GM15510 (cell line): ENCODE results near the gene ELF1.

Source experiments
- POLR2A ChIP-seq: IDR thresholded peaks from 3 replicates; pipeline ENCODE4 v1.6.1; 2011; ENCODE audit warnings: borderline replicate concordance; ENCODE audit not compliant: insufficient read length; ENCODE audit errors: extremely low read depth

Gene ELF1

DNA sequence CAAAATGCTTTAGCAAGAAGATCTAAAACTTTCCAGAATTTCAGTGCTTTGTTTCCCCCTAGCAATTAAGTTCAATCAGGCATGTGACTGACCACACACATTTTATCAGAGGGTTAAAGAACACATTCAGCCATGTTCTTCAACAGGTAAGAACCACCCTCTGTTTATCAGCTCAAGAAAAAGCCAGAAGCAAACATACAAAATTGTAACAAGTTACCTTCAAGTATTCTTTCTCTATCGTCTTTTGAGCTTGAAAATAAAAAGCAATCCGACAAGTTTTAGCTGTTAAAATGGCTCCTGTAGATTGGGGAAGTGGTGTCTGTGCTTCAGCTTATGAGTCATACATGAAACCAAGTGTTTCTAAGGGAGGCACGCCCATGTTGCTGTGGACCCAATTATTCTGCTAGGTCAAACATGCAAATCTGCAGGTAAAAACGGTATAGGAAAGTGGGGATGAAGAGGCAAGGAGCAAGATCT lies at the start of gene ELF1:
Gene ELF1 (minus strand): TSS at position 306 of the 477 bp plus-strand sequence. CDS start 37,262 bp downstream, outside the sequence.
- TF ChIP-seq POLR2A: peak; percentile 47

DNA sequence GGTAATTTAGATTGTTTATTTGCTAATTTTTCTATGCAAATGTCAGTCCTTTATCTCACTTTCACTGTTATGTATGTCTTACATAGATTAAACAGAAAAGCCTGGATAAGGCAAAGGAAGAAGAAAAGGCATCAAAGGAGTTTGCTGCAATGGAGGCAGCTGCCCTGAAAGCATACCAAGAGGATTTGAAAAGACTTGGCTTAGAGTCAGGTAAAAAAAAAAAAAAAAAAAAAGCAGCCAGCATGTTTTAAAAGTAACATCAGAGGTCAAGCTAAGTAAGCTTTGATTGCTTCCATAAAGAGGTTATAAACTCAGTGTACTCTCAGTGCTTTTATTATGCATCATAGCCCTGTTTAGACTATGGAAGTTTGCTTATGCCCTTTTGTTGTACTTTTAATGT lies 46.0 kb upstream of the ELF1 start:
- TF ChIP-seq POLR2A: no peak

DNA sequence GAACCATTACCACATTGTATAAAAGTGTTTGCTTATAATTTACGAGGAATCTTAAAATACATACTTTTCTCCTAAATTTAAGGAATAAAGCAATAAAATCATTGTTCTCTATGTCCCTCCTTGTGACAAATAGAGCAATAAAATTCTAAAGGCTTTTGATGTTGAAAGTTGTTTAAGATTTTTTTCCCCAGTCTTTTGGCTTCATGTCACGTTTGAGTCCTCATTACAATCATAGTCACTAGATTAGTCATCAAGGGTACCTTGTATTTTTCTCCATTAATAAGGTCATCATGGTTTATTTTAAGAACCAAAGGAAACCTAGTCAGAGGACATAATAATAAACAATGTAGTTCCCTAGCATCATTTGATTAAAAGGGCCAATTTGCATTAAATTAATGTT lies 45.4 kb upstream of the ELF1 start:
- no peak for TF ChIP-seq POLR2A

DNA sequence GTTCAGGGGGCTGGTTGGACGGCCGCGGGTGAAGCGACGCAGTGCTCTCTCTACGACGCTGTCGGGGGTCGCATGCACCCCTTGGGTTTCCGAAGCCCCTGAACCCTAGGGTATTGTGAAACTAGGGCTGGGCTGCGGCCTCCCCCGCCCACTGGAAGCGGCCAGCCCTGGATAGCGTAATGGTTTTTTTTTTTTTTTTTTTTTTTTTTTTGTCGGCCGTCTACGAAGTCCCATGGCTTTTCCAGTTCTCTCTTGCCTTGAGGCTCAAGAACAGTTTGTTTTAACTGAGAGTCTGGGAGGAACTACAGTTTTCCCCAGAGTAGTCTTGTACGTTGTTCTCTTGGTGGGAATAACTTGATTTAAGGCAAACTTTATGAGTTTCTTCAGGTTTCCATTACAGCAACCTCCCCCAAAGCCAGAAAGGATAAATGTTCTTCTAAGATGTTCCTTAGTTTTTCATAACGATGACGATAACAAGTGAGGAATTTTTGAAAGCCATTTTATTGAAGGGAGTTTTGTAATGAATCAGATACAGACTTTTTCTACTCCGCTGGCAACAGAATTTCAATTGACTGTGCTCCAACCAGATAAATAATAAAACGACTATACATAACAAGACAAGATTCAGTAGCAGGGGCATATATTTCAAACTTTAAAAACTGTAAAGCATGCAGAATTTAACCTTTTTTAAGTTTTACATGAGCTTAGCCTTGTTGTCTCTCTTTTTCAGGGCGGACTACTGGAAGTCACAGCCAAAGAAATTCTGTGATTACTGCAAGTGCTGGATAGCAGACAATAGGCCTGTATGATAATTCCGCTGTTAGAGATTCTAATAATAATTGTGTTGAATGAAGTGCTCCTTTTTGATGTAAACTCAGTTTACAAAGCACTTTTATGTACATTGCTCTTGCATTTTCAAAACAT lies 43.1 kb upstream of the ELF1 start:
- no peak for TF ChIP-seq POLR2A

DNA sequence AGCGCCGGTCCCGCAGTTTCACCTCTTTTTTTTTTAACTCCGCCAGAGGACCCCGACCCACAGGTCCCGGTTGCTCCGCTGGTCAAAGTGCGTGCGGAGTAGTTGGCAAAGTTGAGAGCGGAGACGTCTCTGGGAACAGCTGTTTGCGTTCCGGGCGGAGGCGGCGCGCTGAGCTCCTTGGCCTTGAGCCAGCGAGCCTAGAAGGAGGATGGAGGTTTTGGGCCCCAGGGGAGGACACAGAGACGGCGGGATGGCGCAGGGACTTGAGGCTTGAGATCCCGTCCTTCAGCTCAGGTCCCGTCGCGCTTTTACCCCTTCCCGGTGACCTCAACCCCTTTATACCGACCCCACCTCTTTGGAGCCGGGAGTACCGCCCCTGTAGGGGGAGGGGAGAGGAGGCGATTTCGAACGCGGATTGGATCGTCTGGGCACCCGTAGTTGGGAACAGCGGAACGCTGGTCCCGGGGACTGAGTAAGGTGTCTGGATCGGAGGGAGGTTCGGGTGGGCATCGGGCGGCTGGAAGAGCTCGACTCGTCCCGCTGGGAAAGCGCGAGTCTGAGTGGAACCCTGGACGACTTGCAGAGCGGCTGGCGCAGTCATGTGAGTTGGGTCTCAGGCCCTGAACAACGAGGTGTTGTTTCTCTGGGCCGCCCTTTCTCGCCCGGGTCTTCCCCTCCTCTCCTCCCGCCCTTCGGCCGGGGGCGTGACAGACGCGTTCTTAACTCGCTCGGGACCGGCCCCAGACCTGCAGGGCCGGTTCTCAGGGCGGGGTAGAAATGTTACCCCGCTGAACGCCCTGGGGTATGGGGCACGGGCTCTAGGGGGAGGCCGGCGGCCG lies 42.2 kb upstream of the ELF1 start, which contains the start of gene WBP4:
Gene WBP4 (plus strand): TSS at position 435 of the 839 bp plus-strand sequence. CDS start 165 bp downstream, at position 600.
- peak; percentile 52 for TF ChIP-seq POLR2A

DNA sequence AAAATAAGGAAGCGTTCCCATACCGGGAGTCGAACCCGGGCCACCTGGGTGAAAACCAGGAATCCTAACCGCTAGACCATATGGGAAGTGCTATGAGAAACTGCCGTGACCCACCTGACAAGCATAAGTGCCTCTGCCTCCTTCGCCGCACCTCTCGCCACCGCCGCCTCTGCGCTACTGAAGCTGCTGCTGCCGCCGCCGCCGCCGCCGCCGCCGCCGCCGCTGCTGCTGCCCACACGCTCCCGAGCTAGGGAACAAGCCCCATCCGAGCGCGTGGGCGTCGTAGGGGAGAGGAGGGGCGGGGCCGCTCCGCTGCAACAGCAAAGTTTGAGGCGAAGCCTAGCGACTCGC lies 41.6 kb upstream of the ELF1 start:
- peak; percentile 66 for TF ChIP-seq POLR2A

DNA sequence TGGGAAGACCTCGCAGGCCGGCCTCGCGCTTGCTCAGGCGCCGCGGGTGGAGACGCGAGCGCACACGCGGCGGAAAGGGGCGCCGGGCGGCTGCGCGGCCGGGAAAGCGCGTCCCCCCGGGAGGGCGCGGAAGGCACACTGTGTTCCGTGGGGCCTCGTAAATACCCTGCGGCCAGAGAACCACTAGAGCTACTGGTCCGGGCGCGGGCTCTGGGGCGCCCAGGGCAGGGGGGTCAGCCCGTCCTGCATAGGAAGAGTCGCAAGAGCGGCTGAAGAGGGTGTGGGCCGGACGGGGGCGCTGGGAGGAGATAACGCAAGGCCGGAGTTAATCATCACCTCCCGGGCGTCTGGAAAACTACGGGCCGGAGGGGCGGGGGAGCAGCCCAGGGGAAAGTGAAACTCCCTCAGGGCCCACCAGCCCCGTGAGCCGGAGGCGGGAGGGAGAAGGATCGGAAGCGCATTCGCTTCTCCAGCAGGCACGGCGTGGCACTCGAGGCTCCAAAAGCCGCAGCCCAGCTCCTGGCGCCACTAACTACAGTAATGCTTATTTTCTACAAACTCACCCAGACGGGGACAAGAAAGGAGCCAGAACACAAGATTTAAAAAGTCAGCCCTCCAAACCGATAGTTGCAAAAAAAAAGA lies 41.1 kb upstream of the ELF1 start:
- TF ChIP-seq POLR2A: peak; percentile 69

DNA sequence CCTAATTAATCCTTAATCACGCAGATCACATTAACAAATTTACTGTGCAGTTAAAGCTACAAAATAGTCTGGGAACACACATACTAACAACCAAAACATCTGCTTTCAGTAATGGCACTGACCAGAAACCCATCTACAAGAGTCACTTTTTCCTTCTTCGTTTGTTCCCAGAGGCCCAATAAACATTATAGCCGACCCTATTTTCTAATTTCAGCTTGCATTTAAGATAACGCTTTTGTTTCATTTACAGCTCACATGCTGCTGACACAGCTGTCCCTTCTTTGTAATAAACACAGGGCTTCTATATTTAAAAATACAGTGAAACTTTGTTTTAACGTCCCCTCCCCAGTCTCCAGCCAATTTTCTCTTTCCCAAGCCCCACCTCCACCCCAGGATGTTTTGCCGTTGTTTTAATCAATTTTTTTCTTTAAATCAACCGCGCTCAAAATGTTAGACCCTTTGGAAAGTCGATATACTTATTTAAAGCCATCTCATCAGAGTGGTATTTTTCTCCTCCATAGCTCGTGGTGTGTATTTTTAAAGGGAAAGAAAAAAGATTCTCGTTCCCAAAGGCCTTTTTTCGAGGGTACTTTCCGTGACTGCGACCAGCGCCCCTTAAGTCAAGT lies 40.5 kb upstream of the ELF1 start:
- no peak for TF ChIP-seq POLR2A

DNA sequence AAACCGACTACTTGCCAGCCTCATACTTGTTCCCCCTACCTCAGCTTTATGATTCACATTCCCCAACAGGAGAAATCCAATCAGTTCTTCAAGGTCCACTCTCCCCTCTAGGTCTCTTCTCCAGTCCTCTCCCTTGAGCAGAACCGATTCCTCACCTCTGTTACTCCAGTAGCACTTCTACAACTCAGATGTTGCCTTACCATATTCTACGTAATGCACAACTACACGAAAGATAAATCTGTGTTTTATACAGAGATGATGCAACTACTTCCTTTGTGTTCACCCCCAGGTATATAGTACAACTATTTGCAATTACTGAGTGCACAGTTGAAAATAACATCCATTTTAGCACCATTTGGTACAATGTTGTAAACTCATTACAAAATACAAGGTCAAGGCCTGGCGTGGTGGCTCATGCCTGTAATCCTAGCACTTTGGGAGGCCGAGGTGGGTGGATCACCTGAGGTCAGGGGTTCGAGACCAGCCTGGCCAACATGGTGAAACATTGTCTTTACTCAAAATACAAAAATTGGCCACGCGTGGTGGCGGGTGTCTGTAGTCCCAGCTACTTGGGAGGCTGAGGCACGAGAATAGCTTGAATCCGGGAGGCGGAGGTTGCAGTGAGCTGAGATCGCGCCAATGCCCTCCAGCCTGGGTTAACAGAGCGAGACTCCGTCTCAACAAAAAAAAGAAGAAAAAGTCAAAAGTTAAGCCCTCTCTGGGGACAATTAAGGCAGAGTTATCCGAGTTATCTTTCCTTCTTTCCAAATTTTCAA lies 39.4 kb upstream of the ELF1 start:
- TF ChIP-seq POLR2A: no peak

DNA sequence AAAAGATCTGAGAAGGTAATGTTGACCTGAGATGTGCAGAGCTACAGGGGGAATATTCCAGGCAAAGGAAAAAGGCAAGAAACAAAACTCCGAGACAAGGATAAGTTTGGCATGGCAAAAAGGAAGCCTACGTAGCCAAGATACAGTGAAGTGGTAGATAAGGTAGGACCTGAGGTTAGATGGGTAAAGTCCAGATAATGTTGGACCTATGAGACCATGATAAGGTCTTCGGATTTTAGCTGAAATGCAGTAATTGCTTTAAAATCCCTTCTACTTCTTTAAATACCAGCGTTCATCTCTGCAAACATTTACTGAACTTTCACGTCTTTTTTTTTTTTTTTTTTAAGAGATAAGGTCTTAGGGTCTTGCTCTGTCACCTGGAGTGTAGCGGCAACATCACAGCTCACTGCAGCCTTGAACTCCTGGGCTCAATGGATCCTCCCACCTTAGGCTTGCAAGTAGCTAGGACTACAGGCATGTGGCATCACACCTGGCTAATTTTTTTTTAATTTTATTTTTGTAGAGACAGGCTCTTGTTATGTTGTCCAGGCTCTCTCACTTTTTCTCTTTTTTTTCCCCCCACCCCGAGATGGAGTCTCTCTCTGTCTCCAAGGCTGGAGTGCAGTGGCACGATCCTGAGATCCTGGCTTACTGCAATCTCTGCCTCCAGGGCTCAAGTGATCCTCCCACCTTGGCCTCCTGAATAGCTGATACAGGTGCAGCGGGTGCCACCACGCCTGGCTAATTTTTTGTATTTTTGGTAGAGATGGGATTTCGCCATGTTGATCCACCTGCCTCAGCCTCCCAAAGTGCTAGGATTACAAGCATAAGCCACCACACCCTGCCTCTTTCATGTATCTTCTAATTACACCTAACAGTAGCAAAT lies 38.0 kb upstream of the ELF1 start:
- TF ChIP-seq POLR2A: no peak

DNA sequence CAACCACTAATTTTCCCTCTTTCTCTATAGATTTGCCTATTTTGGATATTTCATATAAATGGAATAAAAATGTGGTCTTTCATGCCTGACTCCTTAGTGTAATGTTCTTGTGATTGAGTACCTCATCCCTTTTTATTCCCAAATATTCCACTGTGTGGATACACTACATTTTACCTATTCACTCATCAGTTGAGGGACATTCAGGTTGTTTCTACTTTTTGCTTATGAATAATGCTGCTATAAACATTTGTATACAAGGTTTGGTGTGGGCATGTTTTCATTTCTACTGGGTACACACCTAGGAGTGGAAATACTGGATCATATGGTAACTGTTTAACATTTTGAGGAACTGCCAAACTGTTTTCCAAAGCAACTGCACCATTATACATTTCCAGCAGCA lies 37.1 kb upstream of the ELF1 start:
- no peak for TF ChIP-seq POLR2A

DNA sequence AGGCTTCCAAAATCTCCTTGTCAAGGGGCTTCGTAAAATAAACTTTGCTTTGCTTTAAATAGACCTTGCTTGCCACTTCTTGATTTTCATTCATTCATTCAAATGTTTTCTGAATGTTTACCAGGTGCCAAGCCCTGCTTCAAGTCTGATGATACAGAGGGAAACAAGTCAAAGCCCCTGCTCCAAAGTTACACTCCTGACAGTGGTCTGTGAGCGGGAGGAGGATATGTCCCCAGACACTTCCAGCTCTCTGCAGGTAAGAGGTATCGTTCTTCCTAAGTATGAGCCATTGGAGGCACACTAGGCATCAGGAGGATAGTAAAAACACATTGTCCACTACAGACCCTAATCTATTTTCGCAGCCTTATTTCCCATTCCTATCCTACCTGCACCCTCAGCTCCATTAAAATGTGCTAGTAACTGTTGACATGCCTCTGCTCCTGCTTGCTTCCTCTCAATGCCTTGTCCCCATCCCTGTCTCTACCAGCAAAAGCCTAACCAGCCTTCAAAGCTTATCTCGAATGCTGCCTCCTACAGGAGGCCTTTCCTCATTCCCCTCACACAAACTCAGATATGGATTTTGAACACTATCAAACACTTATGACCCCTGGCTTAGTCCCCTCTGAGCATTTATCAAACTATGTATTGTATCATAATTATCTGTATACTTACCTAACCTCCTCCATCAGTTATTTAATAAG lies 36.0 kb upstream of the ELF1 start:
- TF ChIP-seq POLR2A: no peak
